AG04449 (cell line): Measurements from ENCODE around the gene DOCK2.

Experiments
- CTCF ChIA-PET: fragments of 350-600 bp; formaldehyde crosslinking; extraction: SDS; loops from one replicate; lab custom pipeline; 2021; ENCODE audit warnings: antibody characterized with exemption; lab: Yijun Ruan, JAX
- POLR2A ChIA-PET: fragments of 400-600, 350-600 bp; formaldehyde crosslinking; extraction: SDS; loops from one replicate; lab custom pipeline; 2020; ENCODE audit warnings: antibody characterized with exemption, inconsistent platforms; lab: Yijun Ruan, JAX
- DNase-seq: peaks from one replicate; pipeline ENCODE4 v3.0.0-alpha.2; 2010; ENCODE audit warnings: low read depth, low spot score
- H3K4me3 ChIP-seq: 2 replicates; pipeline ENCODE4 v1.5.1; 2011; ENCODE audit warnings: low read depth, mild to moderate bottlenecking, control low read depth, low read length
- TF ChIP-seq, protein P1 (sequence below): IDR thresholded peaks from one replicate; pipeline ENCODE4 v1.5.1; 2011; ENCODE audit warnings: mild to moderate bottlenecking, moderate library complexity, low read length, control low read depth, inconsistent platforms; ENCODE audit not compliant: insufficient read depth; ENCODE audit errors: missing control alignments

Gene DOCK2

DNA sequence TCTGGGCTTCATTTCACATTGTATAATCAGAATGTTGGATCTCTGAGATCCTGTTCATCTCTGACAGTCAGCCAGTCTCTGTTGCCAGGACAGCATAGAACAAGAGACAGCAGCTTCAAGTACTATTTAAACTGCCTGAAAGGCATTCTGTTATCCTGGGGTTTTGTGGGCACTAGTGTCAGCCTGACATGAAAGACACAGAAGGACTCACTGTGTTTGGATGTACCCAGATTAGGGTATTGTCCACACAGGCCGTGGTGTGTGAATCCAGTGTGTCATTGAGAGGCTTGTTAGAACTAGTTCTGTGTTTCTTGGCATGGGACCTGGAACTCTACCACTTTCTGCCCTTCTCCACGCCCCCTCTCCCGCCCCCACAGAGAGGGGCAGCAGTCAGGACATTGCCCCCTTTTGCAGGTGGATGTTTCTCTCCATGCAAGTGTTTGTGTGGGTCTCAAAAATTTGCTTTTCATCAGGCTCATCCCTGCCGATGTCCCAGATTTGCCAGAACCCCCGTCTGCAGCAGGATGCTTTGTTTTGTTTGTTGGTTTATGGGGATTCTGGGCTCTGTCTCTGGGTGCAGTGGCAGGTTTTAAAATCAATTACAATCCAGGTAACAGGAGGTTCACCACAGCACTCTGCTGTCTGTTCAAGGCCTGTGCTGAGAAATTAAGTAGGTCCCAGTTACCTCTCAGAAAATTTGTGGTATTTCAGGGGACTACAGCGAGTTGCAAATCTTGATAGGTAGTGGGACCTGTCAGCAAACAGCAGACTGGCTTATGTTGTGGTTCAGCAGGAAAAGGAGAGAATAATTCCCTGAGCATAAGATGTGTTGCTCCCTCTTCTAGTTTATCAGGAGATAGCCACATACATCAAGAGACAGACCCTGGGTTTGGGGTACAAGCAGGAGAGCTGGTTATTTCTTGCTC, 144.6 kb downstream of the DOCK2 start:
- TF ChIP-seq, protein P1, sequence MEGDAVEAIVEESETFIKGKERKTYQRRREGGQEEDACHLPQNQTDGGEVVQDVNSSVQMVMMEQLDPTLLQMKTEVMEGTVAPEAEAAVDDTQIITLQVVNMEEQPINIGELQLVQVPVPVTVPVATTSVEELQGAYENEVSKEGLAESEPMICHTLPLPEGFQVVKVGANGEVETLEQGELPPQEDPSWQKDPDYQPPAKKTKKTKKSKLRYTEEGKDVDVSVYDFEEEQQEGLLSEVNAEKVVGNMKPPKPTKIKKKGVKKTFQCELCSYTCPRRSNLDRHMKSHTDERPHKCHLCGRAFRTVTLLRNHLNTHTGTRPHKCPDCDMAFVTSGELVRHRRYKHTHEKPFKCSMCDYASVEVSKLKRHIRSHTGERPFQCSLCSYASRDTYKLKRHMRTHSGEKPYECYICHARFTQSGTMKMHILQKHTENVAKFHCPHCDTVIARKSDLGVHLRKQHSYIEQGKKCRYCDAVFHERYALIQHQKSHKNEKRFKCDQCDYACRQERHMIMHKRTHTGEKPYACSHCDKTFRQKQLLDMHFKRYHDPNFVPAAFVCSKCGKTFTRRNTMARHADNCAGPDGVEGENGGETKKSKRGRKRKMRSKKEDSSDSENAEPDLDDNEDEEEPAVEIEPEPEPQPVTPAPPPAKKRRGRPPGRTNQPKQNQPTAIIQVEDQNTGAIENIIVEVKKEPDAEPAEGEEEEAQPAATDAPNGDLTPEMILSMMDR, result no peak
- ChIA-PET CTCF (no interaction called here), POLR2A (no interaction called here)
- no peak for DNase-seq
- H3K4me3 ChIP-seq, result no peak overlapping the region

GRCh38 chr5:169785771-169786618, 148.9 kb downstream of the DOCK2 start:
- ChIA-PET CTCF (interaction anchor here (1.7 to 2.1 kb wide), 2 partner anchors 84 to 194 kb away, joined by 4 to 8 read pairs; partner anchors contain the start of gene INSYN2B), POLR2A (no interaction called here)
- no peak for DNase-seq

DNA sequence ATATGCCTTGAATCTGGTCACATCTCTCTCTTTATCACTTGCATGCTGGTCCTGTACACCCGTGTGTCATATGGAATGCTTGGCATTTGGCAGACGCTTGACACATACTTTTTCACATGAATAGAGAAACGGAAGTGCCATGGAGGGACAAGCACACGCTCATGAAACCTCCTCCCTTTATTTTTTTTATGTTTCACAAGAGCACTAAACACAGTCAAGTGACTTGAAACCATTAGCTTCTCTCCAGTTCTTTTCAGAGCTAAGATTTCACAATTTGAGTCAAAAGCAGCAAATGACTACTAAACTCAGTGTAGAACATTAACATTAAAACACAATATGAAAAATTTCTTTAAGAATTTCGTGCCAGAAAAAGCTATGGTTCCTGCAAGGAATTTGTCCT, 151.1 kb downstream of the DOCK2 start:
- POLR2A ChIA-PET, result no interaction called here
- CTCF ChIA-PET, result interaction anchor here (1.1 kb wide), 1 partner anchor 191 kb away, joined by 3 read pairs; no protein-coding TSS in a partner anchor
- TF ChIP-seq, protein P1, result no peak
- H3K4me3 ChIP-seq, result no peak overlapping the region
- no peak for DNase-seq

More at GRCh38 chr5:169785771-169786618, 148.9 kb downstream of the DOCK2 start:
- TF ChIP-seq, protein P1, result no peak
- H3K4me3 ChIP-seq, result no peak overlapping the region

- CTCF ChIA-PET, result interaction anchor here (1.8 to 2.3 kb wide), 2 partner anchors 12 to 87 kb away, joined by 4 to 6 read pairs; no protein-coding TSS in a partner anchor
- no peak for DNase-seq
- no peak overlapping the region for H3K4me3 ChIP-seq
- POLR2A ChIA-PET, result no interaction called here
- TF ChIP-seq, protein P1, result no peak
Measured at GRCh38 chr5:169789417-169789940, 152.4 kb downstream of the DOCK2 start.

DNA sequence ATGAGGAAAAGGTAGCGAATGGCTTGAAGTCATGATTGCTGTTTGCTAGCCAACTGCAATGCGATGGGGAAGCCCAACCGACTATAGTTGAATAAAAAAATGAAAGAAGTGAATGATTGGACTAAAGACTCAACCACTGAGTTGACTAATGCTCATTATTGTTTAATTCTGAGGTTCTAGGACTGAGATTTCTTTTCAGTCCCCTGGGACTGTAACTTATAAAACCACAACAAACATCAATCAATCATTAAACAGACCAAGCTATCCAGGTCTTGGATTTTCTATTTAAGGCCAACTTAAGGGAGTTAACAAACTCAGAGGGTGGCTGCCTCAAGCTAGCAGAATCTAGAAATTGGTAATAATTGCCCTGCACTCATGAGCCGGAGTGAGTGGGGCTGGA, 154.2 kb downstream of the DOCK2 start:
- TF ChIP-seq, protein P1, result no peak
- H3K4me3 ChIP-seq, result no peak overlapping the region
- ChIA-PET POLR2A (no interaction called here), CTCF (interaction anchor here (0.8 kb wide), 1 partner anchor 189 kb away, joined by 3 read pairs; the partner anchor contains the start of gene INSYN2B)
- no peak for DNase-seq
